Measurements from ENCODE around the gene RABGAP1L.

- no peak for TF ChIP-seq CTCF (IDR thresholded peaks at IDR 0.05)
- TF ChIP-seq EZH2 (IDR thresholded peaks at IDR 0.05), result no peak
- no peak for TF ChIP-seq EZH2phosphoT487 (IDR thresholded peaks at IDR 0.05)
Observed at GRCh38 chr1:174701565-174701964, 542.2 kb downstream of the RABGAP1L start.
